ENCODE results near the gene FAP.

FAP gene

DNA sequence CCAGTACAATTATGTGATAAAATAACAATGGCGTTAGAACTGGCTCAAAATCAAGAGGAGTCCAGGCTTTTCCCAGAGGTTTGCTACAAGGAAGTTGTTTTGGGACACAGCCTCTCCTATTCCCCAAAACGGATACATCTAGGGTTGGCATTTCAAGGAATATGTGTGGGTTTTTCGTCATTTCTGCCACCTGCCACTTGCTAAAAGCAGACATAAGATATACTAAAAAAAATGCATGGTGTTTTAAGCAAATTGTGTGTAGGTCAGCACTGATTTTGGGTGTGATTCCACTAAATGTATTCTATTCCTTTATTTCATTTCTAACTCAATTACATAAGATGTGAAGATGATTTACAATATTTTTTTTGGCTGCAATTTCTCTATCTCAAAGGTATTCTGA lies 54.8 kb downstream of the FAP start:
- FAIRE-seq (no peak), DNase-seq (ENCODE audit: insufficient read length, low spot score) (no peak)
- TF ChIP-seq POLR2A (IDR thresholded peaks at IDR 0.05; ENCODE audit: low read depth, low read length), result no peak

DNA sequence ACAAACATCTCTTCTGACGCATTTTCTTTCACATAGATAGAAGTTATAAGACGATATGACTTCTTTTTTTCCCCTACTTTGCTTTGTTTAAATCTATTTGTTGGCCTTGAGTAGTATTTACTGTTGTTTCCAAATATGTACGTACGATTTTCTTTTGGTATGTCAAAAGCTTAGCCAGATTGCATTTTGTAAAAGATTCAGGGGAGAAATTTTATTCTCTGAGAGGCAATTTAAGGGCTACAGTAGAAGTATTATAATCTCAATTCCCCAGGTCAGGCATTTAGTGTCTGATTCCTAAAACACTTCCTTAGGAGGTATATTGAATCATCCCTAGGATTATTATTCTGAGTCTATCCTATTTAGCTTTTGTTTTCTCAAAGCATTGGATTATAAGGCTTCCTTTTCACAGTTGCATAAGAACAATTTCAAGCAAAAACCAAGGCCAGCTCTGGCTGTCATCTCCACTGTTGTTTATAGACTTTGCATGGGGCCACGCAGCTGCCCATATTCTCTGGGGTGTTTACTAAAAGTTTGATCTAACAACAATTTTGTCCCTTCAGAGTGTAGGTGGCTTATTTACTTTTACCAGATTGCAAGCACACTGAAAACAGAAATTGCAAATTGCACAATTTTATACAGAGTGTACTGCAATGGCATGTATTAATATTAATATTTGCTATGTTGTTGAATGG lies 57.6 kb downstream of the FAP start:
- FAIRE-seq (no peak), DNase-seq (ENCODE audit: insufficient read length, low spot score) (no peak)
- TF ChIP-seq POLR2A (IDR thresholded peaks at IDR 0.05; ENCODE audit: low read depth, low read length), result no peak

DNA sequence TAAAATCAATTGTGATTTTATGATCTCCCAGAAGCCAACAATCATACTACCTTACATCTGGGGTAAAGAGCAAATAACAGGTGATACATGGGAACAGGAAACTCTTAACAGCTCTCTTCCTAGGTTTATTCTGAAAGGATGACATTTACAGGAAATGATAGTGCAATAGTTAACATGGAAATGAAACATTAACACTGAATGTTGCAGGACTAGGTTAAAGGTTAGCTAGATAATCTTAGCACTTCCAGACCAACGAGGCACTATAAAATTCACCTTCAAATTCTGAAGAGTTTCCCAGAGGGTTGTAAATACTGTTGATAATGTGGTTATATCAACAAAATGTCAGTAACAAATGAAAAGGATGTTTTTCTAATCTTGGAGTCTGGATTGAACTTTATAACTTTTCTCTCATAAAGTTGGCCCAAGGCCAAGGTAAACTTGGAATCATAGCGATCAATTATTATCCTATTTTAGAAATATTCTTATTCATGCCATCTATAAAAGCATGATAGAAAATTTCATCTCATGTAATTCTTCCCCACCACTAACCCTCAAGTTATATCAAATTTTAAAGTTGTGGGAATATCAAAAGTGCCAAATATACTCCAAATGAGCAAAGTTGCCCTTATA lies 58.3 kb downstream of the FAP start:
- FAIRE-seq (peak; percentile 11), DNase-seq (ENCODE audit: insufficient read length, low spot score) (no peak)
- TF ChIP-seq POLR2A (IDR thresholded peaks at IDR 0.05; ENCODE audit: low read depth, low read length), result no peak

DNA sequence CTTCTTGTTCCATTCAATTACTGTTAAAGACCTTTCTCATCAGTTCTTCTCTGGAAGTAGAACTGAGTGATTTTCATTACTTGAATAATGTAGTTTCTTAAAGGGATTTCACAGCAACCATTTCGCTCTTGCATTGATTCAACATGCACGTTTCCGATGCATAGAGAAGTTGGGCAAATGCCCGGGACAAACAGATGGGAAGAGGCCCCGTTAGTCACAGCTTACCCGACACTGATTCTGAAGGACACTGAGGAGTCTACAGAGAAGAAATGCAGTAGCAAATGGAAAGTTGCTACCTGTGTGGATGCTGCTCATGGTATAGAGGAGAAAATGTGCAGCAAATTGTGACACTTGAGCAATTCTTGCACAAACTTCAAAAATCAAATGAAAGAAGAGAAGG lies 58.9 kb downstream of the FAP start:
- DNase-seq (ENCODE audit: insufficient read length, low spot score) (no peak), FAIRE-seq (no peak)
- TF ChIP-seq POLR2A (IDR thresholded peaks at IDR 0.05; ENCODE audit: low read depth, low read length), result no peak

DNA sequence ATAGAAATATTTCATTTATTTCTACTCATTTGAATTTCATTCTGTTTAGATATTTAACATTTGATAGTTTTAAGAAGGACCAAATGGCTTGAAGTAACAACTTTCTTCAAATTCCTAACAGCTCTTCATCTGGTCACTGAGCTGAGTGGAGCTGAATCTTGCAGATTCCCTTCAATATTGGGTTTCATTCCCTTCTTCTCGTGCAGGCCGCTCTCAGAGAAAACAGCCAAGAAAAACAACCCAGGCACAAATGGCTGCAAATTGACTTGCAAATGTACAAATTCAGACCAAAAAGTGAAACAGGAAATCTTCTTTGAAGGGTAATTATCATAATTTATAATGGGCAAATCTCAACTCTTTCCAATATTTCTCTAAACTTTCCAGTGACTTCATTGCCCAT lies 60.9 kb downstream of the FAP start:
- FAIRE-seq (no peak), DNase-seq (ENCODE audit: insufficient read length, low spot score) (no peak)
- no peak for TF ChIP-seq POLR2A (IDR thresholded peaks at IDR 0.05; ENCODE audit: low read depth, low read length)

DNA sequence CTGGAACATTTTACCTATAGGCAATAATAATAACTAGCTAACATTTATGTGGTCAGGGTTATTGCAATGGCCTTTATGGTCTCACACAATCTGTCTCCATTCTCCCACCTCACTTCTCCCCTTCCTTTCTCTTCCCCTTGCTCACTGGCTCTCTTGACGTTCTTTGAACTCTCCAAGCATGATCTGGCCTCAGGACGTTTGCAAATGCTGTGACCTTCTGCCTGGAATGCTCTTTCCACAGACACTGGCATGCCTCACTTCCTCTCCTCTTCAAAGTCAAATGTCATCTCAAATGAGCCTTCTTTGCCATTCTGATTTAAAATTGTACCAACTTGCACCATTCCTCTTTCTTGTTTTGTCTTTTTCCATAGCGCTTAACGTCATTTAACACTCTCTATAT lies 65.9 kb downstream of the FAP start:
- DNase-seq (ENCODE audit: insufficient read length, low spot score) (no peak), FAIRE-seq (no peak)
- no peak for TF ChIP-seq POLR2A (IDR thresholded peaks at IDR 0.05; ENCODE audit: low read depth, low read length)

DNA sequence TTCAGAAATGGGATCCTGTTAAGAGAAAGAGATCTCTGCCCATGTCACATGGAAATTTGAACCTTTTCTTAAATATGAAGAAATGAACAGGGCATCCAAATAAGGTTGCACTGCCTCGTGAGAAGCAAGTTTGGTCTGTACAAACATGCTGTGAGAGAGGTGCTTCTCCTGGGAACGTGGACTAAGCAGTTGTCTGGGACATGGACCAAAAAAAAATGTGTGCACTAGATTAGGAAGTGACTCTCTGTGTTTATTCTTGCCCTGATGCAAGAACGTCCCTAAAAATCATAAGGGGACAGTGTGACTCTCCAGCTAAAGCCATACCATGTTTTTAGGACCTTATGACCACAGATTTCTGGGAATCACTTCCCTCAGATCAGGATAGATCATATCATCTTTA lies 67.5 kb downstream of the FAP start:
- FAIRE-seq (no peak), DNase-seq (ENCODE audit: insufficient read length, low spot score) (no peak)
- no peak for TF ChIP-seq POLR2A (IDR thresholded peaks at IDR 0.05; ENCODE audit: low read depth, low read length)

DNA sequence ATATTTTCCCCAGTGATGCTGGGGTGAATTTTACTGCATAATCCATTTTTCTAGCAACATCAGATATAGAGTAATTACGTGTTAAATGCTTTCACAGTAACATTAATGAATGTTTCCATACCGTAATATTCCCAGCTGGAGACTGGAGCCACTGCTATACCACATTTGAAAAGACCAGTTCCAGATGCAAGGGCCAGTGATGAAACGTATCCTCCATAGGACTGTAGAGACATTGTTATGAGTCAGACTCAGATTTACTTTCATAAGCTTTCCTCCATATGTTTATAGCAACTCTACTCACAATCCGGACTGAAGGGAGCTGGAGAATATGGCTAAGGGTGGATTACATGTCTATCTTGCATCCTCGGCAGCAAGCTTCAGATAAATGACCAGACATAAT lies 68.5 kb downstream of the FAP start:
- no peak for FAIRE-seq

DNA sequence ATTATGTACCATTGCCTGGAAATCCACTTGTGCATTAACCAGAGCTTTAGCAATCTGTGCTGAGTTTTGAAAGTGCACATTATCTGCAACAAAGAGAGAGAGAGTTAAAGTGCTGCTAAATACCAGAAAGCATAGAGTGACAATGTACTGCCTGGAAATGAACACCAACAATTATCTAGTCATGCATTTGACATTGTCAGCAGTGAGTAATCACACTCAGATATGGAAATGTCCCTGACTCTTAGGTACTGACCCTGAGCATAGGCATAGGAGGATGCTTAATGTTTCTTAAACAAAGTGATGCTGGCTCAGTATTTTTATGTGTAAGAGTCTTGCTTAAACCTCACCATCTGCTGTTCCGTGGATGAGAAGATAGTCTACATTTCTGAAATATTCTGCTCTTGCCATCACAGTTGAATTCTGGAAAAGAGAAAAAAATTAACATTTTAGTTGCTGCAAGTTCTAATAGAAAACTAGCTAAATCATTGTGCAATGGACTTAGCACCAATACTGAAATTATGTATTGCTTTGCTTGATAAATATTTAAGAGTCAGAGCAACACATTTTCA lies 70.4 kb downstream of the FAP start:
- no peak for TF ChIP-seq POLR2A (IDR thresholded peaks at IDR 0.05; ENCODE audit: low read depth, low read length)
- FAIRE-seq (peak; percentile 27), DNase-seq (ENCODE audit: insufficient read length, low spot score) (no peak)

More for the DNA sequence above, 68.5 kb downstream of the FAP start:
- no peak for TF ChIP-seq POLR2A (IDR thresholded peaks at IDR 0.05; ENCODE audit: low read depth, low read length)
- DNase-seq (ENCODE audit: insufficient read length, low spot score), result no peak

DNA sequence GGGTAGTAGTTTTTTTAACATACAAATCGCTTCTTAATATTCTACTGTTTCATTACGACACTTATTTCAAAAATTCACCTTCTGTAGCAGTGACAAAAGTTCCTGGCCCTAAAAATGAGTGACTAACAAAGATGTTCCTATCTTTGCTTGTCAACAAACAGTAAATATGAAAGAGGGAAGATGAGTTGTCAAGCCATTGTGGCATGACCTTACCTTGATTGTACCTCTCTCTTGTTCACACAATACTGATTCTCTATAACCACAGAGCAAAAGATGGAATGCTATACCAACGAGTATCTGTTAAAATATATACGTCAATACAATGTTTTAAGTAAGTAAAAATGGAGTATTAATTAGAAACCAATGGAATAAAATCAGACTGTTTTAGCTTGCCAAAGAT lies 76.5 kb downstream of the FAP start:
- no peak for DNase-seq (ENCODE audit: insufficient read length, low spot score)
- no peak for FAIRE-seq

DNA sequence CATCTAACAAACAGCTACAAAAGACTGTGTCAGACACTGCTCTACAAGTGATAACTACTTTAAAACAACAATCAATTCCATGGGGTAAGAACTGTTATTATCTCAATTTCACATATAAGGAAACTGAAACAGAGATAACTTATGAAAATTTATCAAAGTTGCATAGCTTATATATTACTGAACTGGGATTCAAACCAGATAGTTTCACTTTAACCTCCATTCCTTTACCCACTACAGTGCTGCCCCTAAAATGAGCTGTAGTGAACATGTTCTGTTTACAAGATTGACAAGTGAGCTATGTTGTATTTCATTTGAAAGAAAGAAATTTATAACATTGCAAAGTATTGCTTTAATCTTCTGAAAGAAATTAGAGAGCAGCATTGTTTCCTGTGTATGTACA lies 77.1 kb downstream of the FAP start:
- FAIRE-seq, result no peak
- DNase-seq (ENCODE audit: insufficient read length, low spot score), result no peak
- TF ChIP-seq POLR2A (IDR thresholded peaks at IDR 0.05; ENCODE audit: low read depth, low read length), result no peak

More for the DNA sequence above, 76.5 kb downstream of the FAP start:
- TF ChIP-seq POLR2A (IDR thresholded peaks at IDR 0.05; ENCODE audit: low read depth, low read length), result no peak

DNA sequence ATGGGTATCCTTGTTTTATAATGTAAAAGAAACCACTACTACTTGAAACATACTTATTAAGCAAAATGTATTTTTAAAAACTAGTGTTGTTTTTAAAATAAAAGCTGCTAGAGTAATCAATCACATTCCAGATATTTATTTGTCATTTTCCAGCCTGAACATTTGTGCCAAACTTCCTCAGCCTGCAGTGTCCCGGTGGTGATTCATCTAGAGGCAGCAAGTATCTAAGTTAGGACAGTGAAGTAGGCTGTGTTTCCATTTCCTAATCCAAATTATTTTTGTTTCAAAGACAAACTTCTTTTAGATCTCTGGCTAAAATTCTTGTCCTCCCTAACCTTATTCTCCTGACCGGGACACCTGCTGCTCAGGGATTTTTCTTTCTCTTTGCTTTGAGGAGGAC lies 78.4 kb downstream of the FAP start:
- FAIRE-seq (peak; percentile 96), DNase-seq (ENCODE audit: insufficient read length, low spot score) (peak; percentile 15)
- TF ChIP-seq POLR2A (IDR thresholded peaks at IDR 0.05; ENCODE audit: low read depth, low read length), result no peak

DNA sequence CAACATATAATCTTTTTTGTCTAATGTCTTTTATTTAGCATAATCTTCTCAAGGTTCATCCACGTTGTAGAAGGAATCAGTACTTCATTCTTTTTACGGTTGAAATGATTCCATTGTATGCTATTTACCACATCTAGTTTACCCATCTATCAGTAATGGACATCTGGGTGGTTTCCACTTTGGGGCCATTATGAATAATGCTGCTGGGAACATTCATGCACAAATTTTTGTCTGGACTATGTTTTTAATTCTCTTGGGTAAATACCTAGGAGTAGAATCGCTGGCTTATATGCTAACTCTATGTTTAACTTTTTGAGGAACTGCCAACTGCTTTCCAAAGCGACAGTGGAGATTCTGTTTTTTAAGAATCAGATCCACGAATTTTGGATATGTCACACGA lies 83.8 kb downstream of the FAP start:
- no peak for DNase-seq (ENCODE audit: insufficient read length, low spot score)
- no peak for TF ChIP-seq POLR2A (IDR thresholded peaks at IDR 0.05; ENCODE audit: low read depth, low read length)
- FAIRE-seq, result no peak

DNA sequence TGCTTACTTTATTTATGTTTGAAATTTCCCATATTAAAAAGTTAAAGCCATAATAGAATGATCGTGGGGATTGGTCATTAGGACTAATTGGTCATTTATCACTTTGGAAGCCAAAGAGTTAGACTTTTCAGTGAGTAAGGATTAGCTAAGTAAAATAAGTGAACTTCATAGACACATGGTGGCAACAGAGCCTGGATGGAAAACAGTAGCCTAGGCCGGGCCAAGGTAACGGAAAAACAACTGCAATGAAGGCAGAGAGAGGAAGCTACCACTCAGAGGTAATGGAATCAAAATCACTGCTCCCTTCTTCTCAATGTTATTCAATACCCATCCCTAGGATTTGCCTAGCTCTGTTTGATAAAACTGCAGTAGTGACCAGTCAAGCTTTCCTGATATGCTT lies 87.1 kb downstream of the FAP start:
- DNase-seq (ENCODE audit: insufficient read length, low spot score) (no peak), FAIRE-seq (no peak)
- no peak for TF ChIP-seq POLR2A (IDR thresholded peaks at IDR 0.05; ENCODE audit: low read depth, low read length)

DNA sequence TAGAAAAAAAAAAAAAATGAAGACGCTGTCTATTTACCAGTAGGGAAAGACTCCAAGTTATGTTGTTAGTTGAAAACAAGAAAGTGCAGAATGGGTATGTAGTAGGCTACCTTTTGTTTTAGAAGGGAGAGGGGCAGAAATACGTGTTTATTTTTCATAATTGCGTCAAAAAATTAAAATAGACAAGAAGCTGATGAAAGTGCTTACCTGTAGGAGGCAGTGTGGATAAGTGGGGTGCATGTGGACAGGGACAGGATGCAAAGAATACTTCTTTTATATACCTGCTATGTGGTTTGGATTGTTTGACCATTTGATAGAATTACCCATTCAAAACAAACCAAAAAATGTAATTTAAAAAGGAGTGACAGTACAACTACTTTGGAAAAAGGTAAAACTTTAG lies 88.2 kb downstream of the FAP start:
- TF ChIP-seq POLR2A (IDR thresholded peaks at IDR 0.05; ENCODE audit: low read depth, low read length), result no peak
- FAIRE-seq, result no peak
- no peak for DNase-seq (ENCODE audit: insufficient read length, low spot score)

Measured in H54 (cell line).